ENCODE data around the gene GMDS.

DNA sequence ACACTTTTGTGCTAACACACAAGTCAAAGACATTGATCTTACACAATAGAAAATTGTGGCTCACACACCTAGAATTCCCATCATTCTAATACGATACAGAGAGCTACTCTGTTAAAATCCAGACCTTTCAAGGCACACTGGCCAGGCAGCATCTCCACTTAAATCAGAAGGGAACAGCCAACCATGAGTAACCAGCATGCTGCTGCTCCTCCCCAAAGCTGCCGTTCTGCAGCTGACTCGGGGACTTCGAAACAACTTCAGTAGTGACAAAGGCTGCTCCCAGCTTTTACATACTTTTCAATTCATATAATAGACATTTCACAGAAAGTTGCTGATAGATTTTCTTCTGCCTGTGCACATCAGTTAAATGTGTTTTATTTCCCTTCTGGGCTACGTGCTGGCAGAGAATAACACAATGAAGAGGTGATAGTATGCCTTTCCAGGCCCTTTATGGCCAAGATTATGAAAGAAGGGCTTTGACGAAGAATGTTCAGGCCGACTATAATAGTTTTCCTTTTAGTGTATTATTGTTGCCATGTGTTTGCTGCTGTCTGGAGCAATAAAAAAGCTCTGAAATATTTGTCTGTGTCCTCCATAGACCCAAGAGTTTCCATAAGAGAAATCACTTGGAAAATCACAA is 159.0 kb downstream of the GMDS start:
- no peak for TF ChIP-seq CSDC2 (CRISPR knock-in tag; IDR thresholded peaks at IDR 0.05)
- no peak for TF ChIP-seq ZFP3 (CRISPR knock-in tag; IDR thresholded peaks at IDR 0.05)
- no peak for TF ChIP-seq RARB (CRISPR knock-in tag; IDR thresholded peaks at IDR 0.05)

All from SK-N-SH treated with all-trans-retinoic acid at 6 μM for 48 hours (cell line).